OCI-LY1 (cell line): ENCODE data around the gene ZSCAN21.

Source experiments
- EZH2 ChIP-seq: fragments of 200-600 bp; sonication (generic), shearing (Covaris generic); IDR thresholded peaks from 2 replicates; pipeline ENCODE4 v1.8.0; 2017; ENCODE audit warnings: borderline replicate concordance, mixed run types, mild to moderate bottlenecking, antibody characterized with exemption, low read length, moderate library complexity, mixed read lengths
- TF ChIP-seq, protein P1 (sequence below): fragments of 200-600 bp; sonication (generic), shearing (Covaris generic); IDR thresholded peaks from 2 replicates; pipeline ENCODE4 v1.5.1; 2017; ENCODE audit warnings: mild to moderate bottlenecking, antibody characterized with exemption, low read length, moderate library complexity, mixed read lengths

DNA sequence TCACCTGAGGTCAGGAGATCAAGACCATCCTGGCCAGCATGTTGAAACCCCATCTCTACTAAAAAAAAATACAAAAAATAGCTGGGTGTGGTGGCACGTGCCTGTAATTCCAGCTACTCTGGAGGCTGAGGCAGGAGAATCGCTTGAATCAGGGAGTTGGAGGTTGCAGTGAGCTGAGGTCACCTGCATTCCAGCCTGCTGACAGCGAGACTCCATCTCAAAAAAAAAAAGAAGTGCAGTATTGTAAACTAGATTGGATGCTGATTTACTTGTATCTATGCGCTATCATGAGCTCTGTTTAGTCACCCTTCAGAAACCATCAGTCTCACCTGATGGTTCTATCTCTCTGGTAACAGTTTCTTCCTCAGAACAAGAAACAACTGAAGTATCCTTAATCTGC, 13.8 kb downstream of the ZSCAN21 start:
- TF ChIP-seq, protein P1, sequence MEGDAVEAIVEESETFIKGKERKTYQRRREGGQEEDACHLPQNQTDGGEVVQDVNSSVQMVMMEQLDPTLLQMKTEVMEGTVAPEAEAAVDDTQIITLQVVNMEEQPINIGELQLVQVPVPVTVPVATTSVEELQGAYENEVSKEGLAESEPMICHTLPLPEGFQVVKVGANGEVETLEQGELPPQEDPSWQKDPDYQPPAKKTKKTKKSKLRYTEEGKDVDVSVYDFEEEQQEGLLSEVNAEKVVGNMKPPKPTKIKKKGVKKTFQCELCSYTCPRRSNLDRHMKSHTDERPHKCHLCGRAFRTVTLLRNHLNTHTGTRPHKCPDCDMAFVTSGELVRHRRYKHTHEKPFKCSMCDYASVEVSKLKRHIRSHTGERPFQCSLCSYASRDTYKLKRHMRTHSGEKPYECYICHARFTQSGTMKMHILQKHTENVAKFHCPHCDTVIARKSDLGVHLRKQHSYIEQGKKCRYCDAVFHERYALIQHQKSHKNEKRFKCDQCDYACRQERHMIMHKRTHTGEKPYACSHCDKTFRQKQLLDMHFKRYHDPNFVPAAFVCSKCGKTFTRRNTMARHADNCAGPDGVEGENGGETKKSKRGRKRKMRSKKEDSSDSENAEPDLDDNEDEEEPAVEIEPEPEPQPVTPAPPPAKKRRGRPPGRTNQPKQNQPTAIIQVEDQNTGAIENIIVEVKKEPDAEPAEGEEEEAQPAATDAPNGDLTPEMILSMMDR, result no peak
- TF ChIP-seq EZH2, result no peak
